Hematopoietic multipotent progenitor cell treated with erythropoietin and hydrocortisone succinate and interleukin-3 and kit ligand, for 17 days (in vitro differentiated cells): ENCODE data around the gene TNFRSF19.

Source experiments
- DNase-seq: peaks from one replicate; pipeline ENCODE4 v3.0.0-alpha.2; 2015; ENCODE audit warnings: low spot score

TNFRSF19 gene

GRCh38 chr13:23686948-23687347 is 116.7 kb downstream of the TNFRSF19 start:
- no peak for DNase-seq

- DNase-seq: no peak
Observed at GRCh38 chr13:23687614-23688013, 117.4 kb downstream of the TNFRSF19 start.

DNA sequence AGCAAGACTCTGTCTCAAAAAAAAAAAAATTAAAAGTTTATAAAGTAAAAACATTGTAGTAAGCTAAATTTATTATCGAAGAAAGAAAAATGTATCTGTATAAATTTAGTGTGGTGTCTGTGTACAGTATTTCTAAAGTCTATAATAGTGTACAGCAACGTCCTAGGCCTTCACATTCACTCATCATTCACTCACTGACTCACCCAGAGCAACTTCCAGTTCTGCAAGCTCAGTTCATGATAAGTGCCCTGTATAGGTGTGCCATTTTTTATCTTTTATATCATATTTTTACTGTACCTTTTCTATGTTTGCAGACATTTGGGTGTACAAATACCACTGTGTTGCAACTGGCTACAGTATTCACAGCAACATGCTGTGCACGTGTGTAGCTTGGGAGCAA is 118.1 kb downstream of the TNFRSF19 start:
- DNase-seq: no peak

DNA sequence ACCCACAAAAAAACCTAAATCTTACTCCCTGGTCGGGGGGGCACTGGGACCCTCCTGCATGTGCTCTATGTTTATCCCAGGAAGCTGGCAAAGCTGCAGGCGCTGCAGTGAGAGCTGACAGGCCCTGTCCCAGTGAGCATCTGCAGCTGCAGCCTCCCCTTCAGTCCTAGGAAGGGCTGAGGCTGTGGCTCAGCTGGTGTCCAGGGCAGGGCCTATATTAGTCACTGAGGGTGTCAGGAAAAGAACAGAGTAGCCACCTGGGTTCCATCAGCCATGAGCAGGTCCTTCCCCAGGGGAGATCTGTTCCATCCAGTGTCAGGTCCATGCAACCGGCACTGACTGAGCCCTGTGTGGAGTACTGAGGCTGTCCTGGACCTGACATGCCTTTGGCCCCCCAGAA is 120.5 kb downstream of the TNFRSF19 start:
- DNase-seq: no peak

- no peak for DNase-seq
Observed at GRCh38 chr13:23692816-23693215, 122.6 kb downstream of the TNFRSF19 start.

GRCh38 chr13:23695196-23695595 is 125.0 kb downstream of the TNFRSF19 start:
- DNase-seq: no peak

- DNase-seq: no peak
Observed at GRCh38 chr13:23695711-23696464, 125.7 kb downstream of the TNFRSF19 start.

DNA sequence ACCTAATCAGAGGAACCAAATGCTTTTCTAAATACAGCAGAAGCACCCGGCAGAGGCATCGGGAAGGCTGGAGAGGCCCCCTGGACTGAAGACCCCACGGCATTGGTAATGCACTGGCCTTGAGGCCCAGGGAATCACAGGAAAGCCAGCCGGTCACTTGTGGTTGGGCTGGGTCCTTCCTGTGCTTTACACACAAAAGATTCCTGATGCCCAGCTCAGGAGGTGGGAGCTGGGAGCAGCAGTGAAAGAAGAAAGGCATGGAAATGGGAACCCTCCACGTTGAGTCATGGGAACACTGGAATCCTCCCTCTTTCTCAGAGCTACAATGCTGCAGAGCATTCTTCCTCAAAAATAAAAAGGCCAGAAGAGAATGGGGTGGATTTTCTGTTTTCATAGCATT is 126.4 kb downstream of the TNFRSF19 start:
- no peak for DNase-seq

- DNase-seq: no peak
Observed at GRCh38 chr13:23697772-23698313, 127.6 kb downstream of the TNFRSF19 start.

- DNase-seq: no peak
Observed at GRCh38 chr13:23699271-23699670, 129.1 kb downstream of the TNFRSF19 start.

GRCh38 chr13:23701186-23701585 is 131.0 kb downstream of the TNFRSF19 start:
- DNase-seq: no peak

DNA sequence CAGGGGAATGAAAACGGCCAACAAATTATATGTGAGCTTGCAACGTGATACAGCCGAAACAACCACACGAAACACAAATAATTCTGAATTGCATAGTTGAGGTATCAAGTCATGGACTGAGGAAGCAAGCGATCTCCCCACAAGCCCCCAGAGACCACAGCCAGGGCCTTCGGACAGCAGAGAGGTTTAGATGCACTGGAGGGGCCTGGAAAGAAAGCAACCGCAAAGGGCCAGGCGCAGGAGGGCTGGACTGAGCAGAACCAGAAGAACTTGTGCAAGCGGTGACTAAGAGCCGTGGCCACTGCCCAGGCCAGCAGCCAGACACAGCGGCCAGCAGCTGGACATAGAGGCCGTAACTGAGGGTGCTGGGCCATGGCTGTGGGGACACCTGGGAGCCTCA is 131.4 kb downstream of the TNFRSF19 start:
- DNase-seq: no peak

DNA sequence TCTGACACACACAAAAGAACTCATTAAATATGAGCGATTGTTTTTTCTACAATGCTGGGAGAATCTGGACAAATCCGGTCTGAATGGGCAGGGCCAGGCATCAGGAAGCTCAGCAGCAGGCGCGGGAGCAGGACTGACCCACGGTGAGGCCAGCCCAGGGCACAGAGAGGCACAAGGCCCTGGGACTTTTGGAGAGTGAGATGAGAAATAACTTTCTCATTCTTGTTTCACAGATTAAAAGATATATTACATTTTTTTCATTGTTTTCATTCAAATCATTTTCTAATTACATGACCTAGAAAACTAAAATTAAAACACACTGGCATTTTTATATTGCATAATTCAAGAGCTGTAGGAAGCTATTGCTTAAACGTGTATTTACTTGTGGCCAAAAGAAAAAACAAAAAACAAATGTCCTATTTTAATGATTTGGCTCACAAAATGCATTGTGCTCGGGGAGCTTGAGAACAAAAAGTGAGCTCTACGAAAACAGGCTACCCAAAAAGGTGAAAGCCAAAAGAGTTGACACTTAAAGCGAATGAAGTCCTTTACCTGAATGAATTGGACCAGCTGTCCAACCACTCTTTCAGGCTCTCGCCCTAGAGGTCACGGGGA is 133.1 kb downstream of the TNFRSF19 start:
- DNase-seq: no peak

DNA sequence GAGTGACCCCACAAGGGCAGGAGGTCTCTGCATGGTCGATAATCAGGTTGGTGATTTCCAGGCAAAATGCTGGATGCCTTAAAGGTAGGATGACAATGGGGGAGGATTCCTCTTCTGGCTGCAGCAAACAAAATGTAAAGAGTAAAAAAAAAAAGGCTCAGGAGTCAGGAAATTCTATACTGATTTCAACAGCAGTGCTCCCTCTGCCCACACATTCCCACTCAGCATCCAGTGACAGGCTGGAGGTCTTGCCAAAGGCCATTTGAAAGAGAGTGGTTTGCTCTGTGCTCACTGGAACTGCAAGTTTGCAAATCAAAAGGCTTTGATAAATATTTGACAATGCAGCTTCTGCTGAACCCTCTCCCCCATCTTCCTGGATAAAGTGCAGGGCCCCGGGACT is 135.4 kb downstream of the TNFRSF19 start:
- DNase-seq: no peak

DNA sequence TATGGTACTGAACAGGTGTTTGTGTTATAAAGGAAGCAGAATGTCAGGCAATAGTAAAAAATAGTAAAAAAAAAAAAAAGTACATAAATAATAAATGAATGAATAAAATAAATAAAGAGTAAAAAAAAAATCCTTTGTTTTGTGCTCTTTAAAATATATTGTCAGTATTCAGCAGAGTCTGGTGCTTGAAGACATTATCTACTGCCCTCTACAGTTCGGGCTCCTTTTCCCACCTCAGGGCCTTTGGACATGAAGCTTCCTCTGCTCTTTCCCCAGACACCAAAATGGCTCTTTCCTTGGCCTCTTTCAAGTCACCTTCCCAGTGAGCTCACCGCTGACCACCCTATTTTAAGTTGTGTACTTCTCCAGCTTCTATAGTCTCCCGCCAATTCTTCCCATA is 137.5 kb downstream of the TNFRSF19 start:
- DNase-seq: no peak

GRCh38 chr13:23709536-23709935 is 139.3 kb downstream of the TNFRSF19 start:
- DNase-seq: no peak

DNA sequence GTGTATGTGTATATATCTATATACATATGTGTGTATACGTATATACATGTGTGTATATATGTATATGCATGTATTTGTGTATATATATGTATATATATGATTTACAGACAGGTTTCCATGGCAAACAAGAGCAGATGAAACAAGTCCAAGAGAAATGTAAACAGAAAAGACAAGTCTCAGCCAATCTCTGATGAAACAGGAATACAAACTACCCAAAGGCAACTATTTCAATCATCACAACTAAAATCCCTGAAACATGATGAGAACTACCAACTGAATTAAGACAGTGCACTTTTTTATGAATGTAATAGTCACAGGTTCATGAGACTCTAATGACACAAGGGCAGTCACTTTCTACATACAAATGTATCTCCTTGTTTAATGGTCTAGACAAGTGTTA is 140.2 kb downstream of the TNFRSF19 start:
- DNase-seq: no peak

GRCh38 chr13:23711355-23711754 is 141.1 kb downstream of the TNFRSF19 start:
- no peak for DNase-seq

- no peak for DNase-seq
Observed at GRCh38 chr13:23714672-23715071, 144.5 kb downstream of the TNFRSF19 start.

DNA sequence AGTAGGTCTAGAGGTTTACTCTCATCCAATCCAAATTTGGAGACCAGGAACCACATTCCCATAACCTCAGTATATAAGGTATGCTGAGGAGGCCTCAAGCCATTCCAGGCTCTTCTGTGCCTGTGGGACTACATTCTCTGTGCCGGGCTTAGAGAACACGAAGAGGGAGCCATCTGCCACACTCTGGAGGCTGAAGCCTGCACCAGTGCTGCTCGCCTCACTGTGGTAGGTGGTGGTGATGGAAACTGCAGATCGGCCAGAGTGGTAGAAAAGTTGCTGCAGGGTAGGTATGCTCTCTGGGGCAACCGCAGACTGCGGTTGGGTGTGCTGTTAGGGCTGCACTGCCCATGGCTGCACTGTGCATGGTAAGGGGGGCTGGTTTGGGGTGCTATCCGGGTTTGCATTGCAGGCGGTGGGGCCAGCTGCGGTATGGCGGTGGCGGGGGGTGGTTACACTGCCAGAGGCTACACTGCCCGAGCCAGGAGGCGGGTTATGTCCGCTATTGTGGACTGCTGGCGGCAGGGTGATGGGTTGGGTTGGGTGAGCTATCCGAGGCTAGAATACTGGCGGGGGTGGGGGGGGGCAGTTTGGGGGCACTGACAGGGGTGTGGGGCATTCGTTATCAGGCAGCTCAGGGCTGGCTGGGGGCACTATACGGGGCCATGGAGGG is 145.0 kb downstream of the TNFRSF19 start:
- DNase-seq: no peak

- no peak for DNase-seq
Observed at GRCh38 chr13:23715762-23716235, 145.6 kb downstream of the TNFRSF19 start.

- DNase-seq: no peak
Observed at GRCh38 chr13:23716401-23716800, 146.2 kb downstream of the TNFRSF19 start.

- no peak for DNase-seq
Observed at GRCh38 chr13:23718996-23719395, 148.8 kb downstream of the TNFRSF19 start.
